ENCODE data around the gene PLEK2.
A peak's percentile ranks its signal among the peaks of the same experiment; 100 is the strongest.

PLEK2 gene

DNA sequence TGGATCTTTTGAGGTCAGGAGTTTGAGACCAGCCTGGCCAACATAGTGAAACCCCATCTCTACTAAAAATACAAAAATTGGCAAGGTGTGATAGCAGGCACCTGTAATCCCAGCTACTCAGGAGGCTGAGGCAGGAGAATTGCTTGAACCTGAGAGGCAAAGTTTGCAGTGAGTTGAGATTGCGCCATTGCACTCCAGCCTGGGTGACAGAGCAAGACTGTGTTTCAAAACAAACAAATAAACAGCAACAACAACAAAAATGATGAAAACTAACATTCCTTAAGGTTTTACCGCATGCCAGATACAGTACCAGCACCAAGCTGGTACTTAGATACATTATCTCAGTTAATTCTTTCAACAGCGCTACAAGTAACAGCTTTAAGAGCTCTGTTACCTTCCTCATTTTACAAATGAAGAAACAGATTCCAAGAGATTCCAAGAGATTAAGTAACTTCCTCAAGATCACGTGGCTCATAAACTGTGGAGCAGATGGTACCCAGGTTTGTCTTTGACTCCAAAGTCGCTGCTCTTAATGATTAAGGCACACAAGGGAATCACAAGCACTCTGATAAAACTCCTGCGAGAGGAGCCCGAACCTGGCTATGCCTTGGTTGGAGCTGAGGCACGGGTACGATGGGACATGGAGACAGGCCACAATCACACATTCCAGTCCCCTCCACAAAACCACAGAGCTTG lies 17.7 kb upstream of the PLEK2 start:
- DNase-seq (ENCODE audit: low read depth), result no peak

DNA sequence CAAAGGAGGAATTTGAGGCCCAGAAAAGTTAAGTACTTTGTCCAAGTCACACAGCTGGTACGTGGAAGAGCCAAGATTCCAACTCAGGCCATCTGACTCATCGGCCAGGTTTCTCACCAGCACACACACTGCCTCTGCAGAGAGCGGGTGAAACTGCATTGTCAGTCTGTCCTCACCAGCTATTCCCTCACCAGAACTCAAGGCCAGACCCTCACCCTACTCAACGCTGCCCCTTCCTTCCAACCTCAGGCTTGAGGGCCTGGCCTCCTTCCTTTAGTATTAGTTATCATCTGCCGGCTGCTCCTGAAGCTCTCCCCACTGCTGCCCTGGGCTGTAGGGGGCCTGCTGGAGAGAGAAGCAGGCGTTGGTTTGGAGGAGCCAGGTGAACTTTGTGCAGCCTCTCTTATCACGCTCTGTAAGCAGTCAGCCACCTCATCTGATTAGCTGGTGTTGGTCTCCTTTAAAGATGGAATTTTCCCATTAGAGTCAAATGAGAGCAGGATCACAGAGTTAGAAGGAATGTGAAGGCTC lies 16.6 kb upstream of the PLEK2 start:
- DNase-seq (ENCODE audit: low read depth), result peak; percentile 82
- no peak overlapping the region for H3K4me3 ChIP-seq (ENCODE audit: low read length)
- TF ChIP-seq, protein P1, sequence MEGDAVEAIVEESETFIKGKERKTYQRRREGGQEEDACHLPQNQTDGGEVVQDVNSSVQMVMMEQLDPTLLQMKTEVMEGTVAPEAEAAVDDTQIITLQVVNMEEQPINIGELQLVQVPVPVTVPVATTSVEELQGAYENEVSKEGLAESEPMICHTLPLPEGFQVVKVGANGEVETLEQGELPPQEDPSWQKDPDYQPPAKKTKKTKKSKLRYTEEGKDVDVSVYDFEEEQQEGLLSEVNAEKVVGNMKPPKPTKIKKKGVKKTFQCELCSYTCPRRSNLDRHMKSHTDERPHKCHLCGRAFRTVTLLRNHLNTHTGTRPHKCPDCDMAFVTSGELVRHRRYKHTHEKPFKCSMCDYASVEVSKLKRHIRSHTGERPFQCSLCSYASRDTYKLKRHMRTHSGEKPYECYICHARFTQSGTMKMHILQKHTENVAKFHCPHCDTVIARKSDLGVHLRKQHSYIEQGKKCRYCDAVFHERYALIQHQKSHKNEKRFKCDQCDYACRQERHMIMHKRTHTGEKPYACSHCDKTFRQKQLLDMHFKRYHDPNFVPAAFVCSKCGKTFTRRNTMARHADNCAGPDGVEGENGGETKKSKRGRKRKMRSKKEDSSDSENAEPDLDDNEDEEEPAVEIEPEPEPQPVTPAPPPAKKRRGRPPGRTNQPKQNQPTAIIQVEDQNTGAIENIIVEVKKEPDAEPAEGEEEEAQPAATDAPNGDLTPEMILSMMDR (IDR thresholded peaks at IDR 0.05; ENCODE audit: insufficient read depth, low read depth, low read length, missing control alignments), result peak; percentile 13

More for the DNA sequence above, 17.7 kb upstream of the PLEK2 start:
- H3K4me3 ChIP-seq (ENCODE audit: low read length), result no peak overlapping the region
- TF ChIP-seq, protein P1 (IDR thresholded peaks at IDR 0.05; ENCODE audit: insufficient read depth, low read depth, low read length, missing control alignments), result no peak

DNA sequence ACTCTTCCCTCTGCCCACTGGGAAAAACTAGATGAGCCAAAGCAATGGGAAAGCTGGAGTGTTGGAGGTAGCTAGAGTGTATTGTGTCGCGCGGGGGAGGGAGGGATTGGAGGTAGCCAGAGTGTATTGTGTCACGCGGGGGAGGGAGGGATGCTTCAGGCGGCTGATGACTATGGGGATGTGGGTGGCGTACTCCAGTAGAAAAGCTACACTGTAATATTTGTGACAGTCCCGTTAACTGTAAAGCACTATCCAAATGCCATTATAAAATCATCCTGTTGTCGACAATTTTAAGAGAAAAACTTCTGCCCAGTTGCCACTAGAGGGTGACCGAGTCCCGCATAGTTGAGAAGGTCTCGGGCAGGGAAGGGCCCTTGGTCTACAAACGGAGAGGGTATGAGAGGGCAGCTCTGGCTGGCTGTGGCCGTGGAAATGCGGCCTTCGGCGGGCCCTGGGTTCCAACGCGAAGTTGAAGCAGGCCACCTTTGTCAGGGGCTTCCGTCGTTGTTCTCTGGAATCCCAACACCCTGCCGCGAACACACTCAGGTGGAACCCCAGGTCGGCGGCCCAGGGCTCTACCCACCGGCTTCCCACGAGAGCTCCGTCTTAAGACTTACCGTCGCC lies 15.1 kb upstream of the PLEK2 start:
- peak; percentile 85 for DNase-seq (ENCODE audit: low read depth)
- TF ChIP-seq, protein P1 (IDR thresholded peaks at IDR 0.05; ENCODE audit: insufficient read depth, low read depth, low read length, missing control alignments), result peak; percentile 78
- no peak overlapping the region for H3K4me3 ChIP-seq (ENCODE audit: low read length)

DNA sequence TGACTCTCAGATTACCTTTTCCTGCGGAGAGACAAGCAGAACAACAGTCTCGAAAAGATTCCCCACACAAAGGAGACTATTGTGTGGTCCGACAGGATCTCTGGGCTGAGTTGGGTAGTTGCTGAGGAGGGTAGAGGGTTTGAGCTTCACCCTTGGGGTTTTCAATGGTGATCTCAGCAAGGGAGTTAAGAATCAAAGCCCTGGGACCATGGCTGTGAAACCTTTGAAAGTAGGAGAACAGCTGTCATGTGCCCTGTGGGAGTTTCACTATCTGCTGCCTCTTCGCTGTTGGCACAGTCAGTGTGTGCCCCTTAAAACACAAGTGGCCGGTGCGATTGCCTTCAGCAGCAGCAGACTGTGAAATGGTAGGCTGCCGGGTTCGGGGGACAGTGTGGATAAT lies 14.2 kb upstream of the PLEK2 start:
- TF ChIP-seq, protein P1 (IDR thresholded peaks at IDR 0.05; ENCODE audit: insufficient read depth, low read depth, low read length, missing control alignments), result no peak
- DNase-seq (ENCODE audit: low read depth), result no peak
- H3K4me3 ChIP-seq (ENCODE audit: low read length), result no peak overlapping the region

DNA sequence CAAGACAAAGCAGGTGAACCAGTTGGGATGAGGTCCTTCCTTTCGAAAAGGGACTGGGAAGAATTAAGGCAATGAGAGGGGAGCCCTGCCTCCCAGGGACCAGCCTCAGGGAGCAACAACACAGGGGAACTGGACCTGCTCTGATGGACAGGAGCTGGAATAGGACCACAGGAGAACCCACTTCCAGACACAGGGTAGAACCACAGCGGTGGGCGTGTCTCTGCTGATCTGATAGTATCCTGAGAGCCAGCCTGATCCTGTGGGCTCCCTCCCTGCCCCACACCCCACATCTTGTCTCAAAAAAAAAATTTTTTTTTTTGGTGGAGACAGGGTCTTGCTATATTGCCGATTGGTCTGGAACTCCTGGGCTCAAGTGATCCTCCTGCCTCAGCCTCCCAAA lies 13.6 kb upstream of the PLEK2 start:
- no peak for DNase-seq (ENCODE audit: low read depth)
- TF ChIP-seq, protein P1 (IDR thresholded peaks at IDR 0.05; ENCODE audit: insufficient read depth, low read depth, low read length, missing control alignments), result no peak
- no peak overlapping the region for H3K4me3 ChIP-seq (ENCODE audit: low read length)

DNA sequence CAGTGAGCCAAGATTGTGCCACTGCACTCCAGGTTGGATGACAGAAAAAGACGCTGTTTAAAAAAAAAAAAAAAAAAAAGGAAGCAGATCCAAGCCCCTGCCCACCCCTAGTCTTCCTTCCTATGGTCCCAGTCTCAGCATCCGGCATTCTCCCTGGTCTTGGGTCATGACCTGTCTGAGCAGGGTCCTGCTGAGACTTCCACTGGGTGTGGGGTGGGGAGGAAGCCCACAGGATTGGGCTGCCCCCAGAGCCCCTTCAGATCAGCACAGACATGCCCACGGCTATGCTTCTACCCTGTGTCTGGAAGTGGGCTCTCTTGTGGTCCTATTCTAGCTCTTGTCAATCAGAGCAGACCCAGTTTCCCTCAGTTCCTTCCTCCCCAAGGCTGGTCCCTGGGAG lies 12.6 kb upstream of the PLEK2 start:
- no peak overlapping the region for H3K4me3 ChIP-seq (ENCODE audit: low read length)

More for the DNA sequence above, 12.6 kb upstream of the PLEK2 start:
- TF ChIP-seq, protein P1 (IDR thresholded peaks at IDR 0.05; ENCODE audit: insufficient read depth, low read depth, low read length, missing control alignments), result no peak
- no peak for DNase-seq (ENCODE audit: low read depth)
